HepG2 (cell line): ENCODE results near the gene MLYCD. TPM values are rescaled to one million over a fixed set of nuclear protein-coding genes. Genes with fewer than 3 reads are reported as not detected.
A peak's percentile ranks its signal among the peaks of the same experiment; 100 is the strongest.

Experiments
- DZIP1 ChIP-seq: sonication (generic); formaldehyde crosslinking; IDR thresholded peaks from 2 replicates; pipeline ENCODE4 v1.5.0; 2020; ENCODE audit warnings: mild to moderate bottlenecking, missing genetic modification reagents
- ELK4 ChIP-seq: sonication (generic); formaldehyde crosslinking; IDR thresholded peaks from 2 replicates; pipeline ENCODE4 v1.9.0; 2021; ENCODE audit warnings: missing genetic modification reagents, borderline replicate concordance
- HES4 ChIP-seq: sonication (generic); formaldehyde crosslinking; IDR thresholded peaks from 2 replicates; pipeline ENCODE4 v1.9.0; 2021; ENCODE audit warnings: mild to moderate bottlenecking, missing genetic modification reagents, borderline replicate concordance
- KDM1A ChIP-seq: IDR thresholded peaks from 2 replicates; pipeline ENCODE4 v1.6.1; 2016; ENCODE audit warnings: missing compliant biosample characterization
- KLF15 ChIP-seq: sonication (generic); formaldehyde crosslinking; IDR thresholded peaks from 2 replicates; pipeline ENCODE4 v1.8.1; 2023; ENCODE audit warnings: borderline replicate concordance, mild to moderate bottlenecking, inconsistent platforms, missing genetic modification reagents, mixed read lengths
- KMT2B ChIP-seq: IDR thresholded peaks from 2 replicates; pipeline ENCODE4 v1.6.1; 2016; ENCODE audit warnings: missing genetic modification reagents, missing compliant biosample characterization
- POGK ChIP-seq: sonication (generic); formaldehyde crosslinking; conservative IDR thresholded peaks from 2 replicates; pipeline ENCODE4 v1.8.0; 2022; ENCODE audit warnings: mild to moderate bottlenecking, moderate library complexity, missing genetic modification reagents
- RFXAP ChIP-seq: sonication (generic); formaldehyde crosslinking; IDR thresholded peaks from 2 replicates; pipeline ENCODE4 v1.4.0; 2020; ENCODE audit warnings: missing genetic modification reagents, borderline replicate concordance
- SMYD3 ChIP-seq: sonication (generic); formaldehyde crosslinking; IDR thresholded peaks from 2 replicates; pipeline ENCODE4 v1.8.1; 2023; ENCODE audit warnings: mild to moderate bottlenecking, missing genetic modification reagents
- STAG1 ChIP-seq: sonication (generic); formaldehyde crosslinking; IDR thresholded peaks from 2 replicates; pipeline ENCODE4 v1.4.0; 2020; ENCODE audit warnings: missing genetic modification reagents
- XRCC5 ChIP-seq: fragments of 200-400 bp; formaldehyde crosslinking; optimal IDR thresholded peaks from 2 replicates; pipeline ENCODE3; 2017; ENCODE audit warnings: mild to moderate bottlenecking, low read length
- ZBTB49 ChIP-seq: sonication (generic); formaldehyde crosslinking; IDR thresholded peaks from 2 replicates; pipeline ENCODE4 v1.4.0; 2020; ENCODE audit warnings: missing genetic modification reagents, borderline replicate concordance
- ZNF136 ChIP-seq: sonication (generic); formaldehyde crosslinking; IDR thresholded peaks from 2 replicates; pipeline ENCODE4 v1.8.1; 2022; ENCODE audit warnings: low read depth, mild to moderate bottlenecking, moderate library complexity, missing genetic modification reagents
- ZNF180 ChIP-seq: sonication (generic); formaldehyde crosslinking; IDR thresholded peaks from 2 replicates; pipeline ENCODE4 v1.4.0; 2020; ENCODE audit warnings: low read depth, missing genetic modification reagents, borderline replicate concordance
- ZNF512 ChIP-seq: sonication (generic); formaldehyde crosslinking; IDR thresholded peaks from 2 replicates; pipeline ENCODE4 v1.4.0; 2020; ENCODE audit warnings: mild to moderate bottlenecking, missing genetic modification reagents
- ZNF724P ChIP-seq: sonication (generic); formaldehyde crosslinking; IDR thresholded peaks from 2 replicates; pipeline ENCODE4 v1.8.0; 2022; ENCODE audit warnings: missing genetic modification reagents, borderline replicate concordance
- ZNF768 ChIP-seq: sonication (generic); formaldehyde crosslinking; IDR thresholded peaks from 2 replicates; pipeline ENCODE4 v1.4.0; 2020; ENCODE audit warnings: missing genetic modification reagents
- ZSCAN21 ChIP-seq: sonication (generic); formaldehyde crosslinking; IDR thresholded peaks from 2 replicates; pipeline ENCODE4 v1.8.0; 2022; ENCODE audit warnings: mild to moderate bottlenecking, missing genetic modification reagents, moderate library complexity, borderline replicate concordance
- polyA plus RNA-seq, 8 experiments: library from polyadenylated mRNA; depleted of rRNA in 3 of 8; stranded (reverse) in 7 of 8; unstranded in 1 of 8; fragments of >200 nt; fragmentation: Illumina TruSeq in 4 of 8; extraction: Trizol in 4 of 8; gene quantifications; 2 replicates each; pipeline versions ENCODE4 v1.2.1 to v1.2.3, GENCODE V29; 2011 to 2016; ENCODE audit warnings: low read depth in 4 of 8, missing spikeins in 1 of 8, mixed read lengths in 1 of 8; ENCODE audit not compliant: insufficient read depth in 1 of 8
- total RNA-seq, 5 experiments: library from RNA; depleted of rRNA; stranded (reverse); fragments of >200 nt; fragmentation: Illumina TruSeq; extraction: Trizol; gene quantifications; 2 replicates each; pipeline ENCODE4 v1.2.3, GENCODE V29; 2016; ENCODE audit warnings: low read depth in 1 of 5

The MLYCD gene
- total and polyA plus RNA-seq, 2 of the 13 experiments (the other 11 are each of a cell fraction or from before 2014, with no cell fraction given): 1.8 to 4.0 TPM

- TF ChIP-seq ZBTB49 (CRISPR knock-in tag) (no peak), POGK (CRISPR knock-in tag) (peak; percentile 52; the same call in 1 of the 2 replicates), ZNF768 (peak; percentile 96), DZIP1 (no peak), ELK4 (no peak), ZNF180 (CRISPR knock-in tag) (no peak), XRCC5 (peak; percentile 80), ZSCAN21 (CRISPR knock-in tag) (no peak; the same call in 1 of the 2 replicates), KLF15 (CRISPR knock-in tag) (no peak), ZNF724P (CRISPR knock-in tag) (no peak), KDM1A (CRISPR knock-in tag) (0 out of 2 replicates have a peak, but pooled peaks have one; percentile 34), RFXAP (CRISPR knock-in tag) (no peak), ZNF136 (no peak), HES4 (CRISPR knock-in tag) (peak; percentile 54; the same call in 1 of the 2 replicates), SMYD3 (CRISPR knock-in tag) (no peak), STAG1 (CRISPR knock-in tag) (peak; percentile 98), ZNF512 (CRISPR knock-in tag) (0 out of 2 replicates have a peak, but pooled peaks have one; percentile 40), KMT2B (no peak)
Measured at GRCh38 chr16:83956336-83957289, 57.7 kb downstream of the MLYCD start (continued).
